ENCODE data around the gene COMT.

- TF ChIP-seq CTCF (IDR thresholded peaks at IDR 0.05; ENCODE audit: insufficient read depth, low read length) (no peak), POLR2AphosphoS5 (IDR thresholded peaks at IDR 0.05; ENCODE audit: low read depth) (no peak), GABPA (IDR thresholded peaks at IDR 0.05; ENCODE audit: low read depth) (no peak)
These were observed 29.9 kb upstream of the COMT start for GRCh38 chr22:19911540-19912270.

Measured in HL-60 (cell line).